GM21619 (cell line): ENCODE measurements around the gene ADRA1B.
"Not testable (repeated sequence)": the region's sequence is repeated elsewhere in the genome, so short reads cannot be mapped to it uniquely, and the experiment has no call there.

ENCODE experiments used
- ATAC-seq: cut with Tn5 transposase; IDR thresholded peaks from one replicate; pipeline ENCODE4 v1.9.1; 2021; ENCODE audit not compliant: unreplicated experiment

ADRA1B gene

DNA sequence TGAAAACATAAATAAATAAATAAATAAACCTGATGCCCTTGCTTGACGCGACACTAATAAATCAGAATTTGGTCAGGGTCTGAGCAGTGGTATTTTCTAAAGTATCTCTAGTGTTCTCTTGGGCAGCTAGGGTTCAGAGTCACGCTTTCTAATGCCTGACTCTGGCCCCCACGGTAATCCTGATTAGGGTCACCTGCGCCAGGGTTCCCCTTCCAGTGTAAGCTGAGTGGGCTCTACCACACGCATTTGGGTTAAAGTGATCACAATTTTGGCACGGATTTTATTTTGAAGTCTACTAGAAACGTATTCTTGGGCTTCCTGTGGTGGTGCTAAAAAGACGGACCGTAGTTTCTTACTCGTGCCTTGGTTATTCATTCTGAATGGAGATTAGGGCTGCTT lies 93.3 kb downstream of the ADRA1B start:
- ATAC-seq, result no peak

DNA sequence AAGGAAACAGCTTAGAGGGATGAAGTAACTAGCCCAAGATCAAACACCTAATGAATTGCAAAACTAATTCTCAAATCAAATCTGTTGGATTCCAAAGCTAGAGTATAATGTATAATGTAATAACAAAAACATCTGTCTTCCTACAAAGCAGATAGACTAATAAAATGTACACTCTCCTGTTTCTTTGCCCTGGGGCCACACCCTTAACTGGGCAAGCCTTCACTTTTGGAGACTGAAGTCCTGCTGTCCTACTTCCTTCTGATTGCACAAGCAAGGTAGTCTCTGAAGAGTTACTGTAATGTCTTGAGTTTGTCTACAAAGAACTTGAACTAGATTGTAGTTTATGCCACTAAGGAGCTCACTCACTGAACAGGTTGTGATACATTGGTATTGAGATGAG lies 95.2 kb downstream of the ADRA1B start:
- ATAC-seq, result no peak

DNA sequence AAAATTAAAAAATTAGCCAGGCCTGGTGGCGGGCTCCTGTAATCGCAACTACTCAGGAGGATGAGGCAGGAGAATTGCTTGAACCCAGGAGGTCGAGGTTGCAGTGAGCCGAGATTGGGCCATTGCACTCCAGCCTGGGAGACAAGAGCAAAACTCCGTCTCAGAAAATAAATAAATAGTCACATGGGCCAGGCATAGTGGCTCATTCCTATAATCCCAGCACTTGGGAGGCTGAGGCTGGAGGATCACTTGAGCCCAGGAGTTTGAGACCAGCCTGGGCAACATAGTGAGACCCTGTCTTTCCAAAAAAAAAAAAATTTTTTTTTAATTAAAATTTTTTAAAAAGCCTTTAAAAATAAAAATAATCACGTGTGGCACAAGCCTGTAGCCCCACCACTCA lies 97.9 kb downstream of the ADRA1B start:
- not testable (repeated sequence) for ATAC-seq

DNA sequence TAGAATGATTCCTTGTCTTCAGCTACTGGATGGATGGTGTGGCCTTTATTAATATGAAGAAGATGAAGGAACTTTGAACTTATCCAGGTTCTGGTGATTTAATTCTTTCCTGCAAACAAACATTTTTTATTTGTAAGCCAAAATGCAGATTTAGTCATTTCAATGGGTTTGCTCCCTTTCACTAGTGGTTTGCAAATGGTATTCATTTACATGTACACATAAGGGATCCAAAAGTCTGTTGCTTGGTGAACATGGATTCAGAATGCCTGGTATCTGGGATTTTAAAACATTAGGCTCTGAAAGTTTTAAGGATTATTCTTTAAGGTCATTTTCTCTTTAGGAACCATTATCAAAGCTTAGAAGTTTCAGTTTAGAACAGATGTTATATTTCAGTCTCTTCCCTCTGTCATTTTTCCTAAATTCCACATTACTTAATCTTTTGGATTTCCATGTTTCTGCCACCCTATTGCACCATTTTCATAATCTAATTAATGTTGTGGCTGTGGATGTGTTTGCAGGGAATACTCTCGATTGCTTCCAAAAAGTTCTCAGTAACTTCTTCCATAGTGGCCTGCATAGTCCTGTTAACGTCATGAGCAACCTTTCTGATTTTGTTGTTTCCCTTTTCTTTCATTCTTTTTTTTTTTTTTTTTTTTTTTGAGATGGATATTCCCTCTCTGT lies 102.8 kb downstream of the ADRA1B start:
- ATAC-seq, result no peak

DNA sequence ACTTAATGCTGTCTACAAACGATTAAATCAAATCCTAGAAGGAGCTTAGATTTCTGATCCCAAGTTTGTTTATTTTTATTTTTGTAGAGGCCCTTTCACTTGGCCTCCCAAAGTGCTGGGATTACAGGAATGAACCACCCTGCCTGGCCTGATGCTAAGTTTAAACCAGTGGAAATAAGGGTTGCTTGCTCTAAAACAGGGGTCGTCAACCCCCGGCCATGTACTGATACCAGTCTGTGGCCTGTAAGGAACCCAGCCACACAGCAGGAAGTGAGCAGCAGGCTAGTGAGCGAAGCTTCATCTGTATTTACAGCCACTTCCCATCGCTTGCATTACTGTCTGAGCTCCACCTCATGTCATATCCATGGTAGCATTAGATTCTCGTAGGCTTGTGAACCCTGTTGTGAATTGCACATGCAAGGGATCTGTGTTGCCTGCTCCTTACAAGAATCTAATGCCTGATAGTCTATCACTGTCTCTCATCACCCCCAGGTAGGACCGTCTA lies 104.0 kb downstream of the ADRA1B start:
- no peak for ATAC-seq

DNA sequence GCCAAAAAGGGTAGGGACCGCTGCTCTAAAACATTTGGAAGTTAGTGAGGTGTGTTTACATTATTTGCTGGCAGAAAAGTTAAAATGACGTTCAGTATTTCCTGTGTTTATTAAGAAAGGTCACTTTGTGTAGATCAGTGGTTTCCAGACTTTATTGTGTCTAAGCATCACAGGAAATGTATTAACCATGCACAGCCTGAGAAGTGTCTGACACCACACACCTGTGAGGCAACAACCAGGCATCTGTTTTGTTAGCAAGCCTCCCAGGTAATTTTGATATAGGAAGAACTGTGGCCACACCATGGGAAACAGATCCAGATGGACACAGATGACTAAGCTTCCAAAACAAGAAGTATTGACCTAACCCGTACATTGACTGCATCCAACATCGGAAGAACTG lies 104.7 kb downstream of the ADRA1B start:
- no peak for ATAC-seq

DNA sequence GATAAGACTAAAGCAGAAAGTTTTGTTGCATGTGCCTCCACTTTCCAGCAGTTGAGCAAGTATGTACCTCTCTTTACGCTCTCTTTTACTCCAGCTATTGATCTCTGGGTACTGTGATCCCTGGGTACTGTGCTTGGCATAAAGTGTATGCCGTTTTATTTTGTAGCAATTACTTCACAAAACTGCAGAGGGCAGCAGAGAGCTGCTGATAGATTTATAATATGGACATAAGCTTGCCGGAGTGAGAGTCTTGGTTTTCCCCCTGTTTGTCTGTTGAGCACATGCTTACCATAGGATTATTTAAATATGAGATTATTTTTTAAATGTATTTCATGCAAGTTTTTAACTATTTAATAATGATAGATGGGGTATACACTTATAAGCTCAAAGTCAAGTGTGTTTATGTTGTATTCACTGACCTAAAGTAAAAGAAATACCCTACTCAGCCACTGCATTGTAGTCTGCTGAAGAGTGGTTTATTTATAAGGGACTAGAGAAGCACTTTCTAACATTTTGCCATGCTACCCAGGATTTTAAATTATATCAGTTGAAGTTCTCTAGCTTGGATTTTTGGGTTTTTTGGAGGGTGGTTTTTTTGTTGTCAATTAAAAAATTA lies 105.7 kb downstream of the ADRA1B start:
- peak; percentile 94 for ATAC-seq
